ENCODE data around the gene ORC5.

The ORC5 gene

DNA sequence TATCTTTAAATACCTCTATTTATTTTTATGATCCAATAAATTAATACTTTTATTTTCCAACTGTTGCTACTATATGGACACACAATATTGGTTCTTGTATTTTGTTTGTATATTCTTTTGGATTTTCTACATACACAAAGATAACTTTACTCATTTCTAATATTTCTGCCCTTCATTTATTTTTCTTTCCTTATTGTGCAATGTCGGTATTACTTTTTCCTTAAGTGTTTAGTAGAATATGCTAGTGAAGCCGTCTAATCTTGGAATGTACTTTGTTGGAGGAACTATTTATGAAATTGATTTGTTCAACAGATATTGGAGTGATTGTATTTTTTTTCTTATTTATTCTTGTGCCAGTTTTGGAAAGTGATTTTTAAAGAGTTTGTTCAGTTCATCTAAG, 94.0 kb downstream of the ORC5 start (continued):
- TF ChIP-seq, protein P1, sequence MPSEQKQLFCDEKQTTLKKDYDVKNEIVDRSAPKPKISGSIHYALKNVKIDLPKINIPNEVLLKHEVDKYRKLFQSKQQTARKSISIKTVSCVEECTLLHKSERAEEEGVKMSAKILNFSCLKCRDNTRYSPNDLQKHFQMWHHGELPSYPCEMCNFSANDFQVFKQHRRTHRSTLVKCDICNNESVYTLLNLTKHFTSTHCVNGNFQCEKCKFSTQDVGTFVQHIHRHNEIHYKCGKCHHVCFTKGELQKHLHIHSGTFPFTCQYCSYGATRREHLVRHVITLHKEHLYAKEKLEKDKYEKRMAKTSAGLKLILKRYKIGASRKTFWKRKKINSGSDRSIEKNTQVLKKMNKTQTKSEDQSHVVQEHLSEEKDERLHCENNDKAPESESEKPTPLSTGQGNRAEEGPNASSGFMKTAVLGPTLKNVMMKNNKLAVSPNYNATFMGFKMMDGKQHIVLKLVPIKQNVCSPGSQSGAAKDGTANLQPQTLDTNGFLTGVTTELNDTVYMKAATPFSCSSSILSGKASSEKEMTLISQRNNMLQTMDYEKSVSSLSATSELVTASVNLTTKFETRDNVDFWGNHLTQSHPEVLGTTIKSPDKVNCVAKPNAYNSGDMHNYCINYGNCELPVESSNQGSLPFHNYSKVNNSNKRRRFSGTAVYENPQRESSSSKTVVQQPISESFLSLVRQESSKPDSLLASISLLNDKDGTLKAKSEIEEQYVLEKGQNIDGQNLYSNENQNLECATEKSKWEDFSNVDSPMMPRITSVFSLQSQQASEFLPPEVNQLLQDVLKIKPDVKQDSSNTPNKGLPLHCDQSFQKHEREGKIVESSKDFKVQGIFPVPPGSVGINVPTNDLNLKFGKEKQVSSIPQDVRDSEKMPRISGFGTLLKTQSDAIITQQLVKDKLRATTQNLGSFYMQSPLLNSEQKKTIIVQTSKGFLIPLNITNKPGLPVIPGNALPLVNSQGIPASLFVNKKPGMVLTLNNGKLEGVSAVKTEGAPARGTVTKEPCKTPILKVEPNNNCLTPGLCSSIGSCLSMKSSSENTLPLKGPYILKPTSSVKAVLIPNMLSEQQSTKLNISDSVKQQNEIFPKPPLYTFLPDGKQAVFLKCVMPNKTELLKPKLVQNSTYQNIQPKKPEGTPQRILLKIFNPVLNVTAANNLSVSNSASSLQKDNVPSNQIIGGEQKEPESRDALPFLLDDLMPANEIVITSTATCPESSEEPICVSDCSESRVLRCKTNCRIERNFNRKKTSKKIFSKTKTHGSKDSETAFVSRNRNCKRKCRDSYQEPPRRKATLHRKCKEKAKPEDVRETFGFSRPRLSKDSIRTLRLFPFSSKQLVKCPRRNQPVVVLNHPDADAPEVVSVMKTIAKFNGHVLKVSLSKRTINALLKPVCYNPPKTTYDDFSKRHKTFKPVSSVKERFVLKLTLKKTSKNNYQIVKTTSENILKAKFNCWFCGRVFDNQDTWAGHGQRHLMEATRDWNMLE (tag by site-specific recombination; conservative IDR thresholded peaks at IDR 0.05; ENCODE audit: low read depth), result no peak
- TF ChIP-seq ZNF138 (tag by site-specific recombination; IDR thresholded peaks at IDR 0.05; ENCODE audit: borderline replicate concordance) (no peak), ZNF23 (tag by site-specific recombination; IDR thresholded peaks at IDR 0.05; ENCODE audit: borderline replicate concordance) (no peak), ZFP41 (tag by site-specific recombination; IDR thresholded peaks at IDR 0.05; ENCODE audit: borderline replicate concordance) (no peak), ZNF529 (tag by site-specific recombination; IDR thresholded peaks at IDR 0.05; ENCODE audit: insufficient replicate concordance) (no peak)

DNA sequence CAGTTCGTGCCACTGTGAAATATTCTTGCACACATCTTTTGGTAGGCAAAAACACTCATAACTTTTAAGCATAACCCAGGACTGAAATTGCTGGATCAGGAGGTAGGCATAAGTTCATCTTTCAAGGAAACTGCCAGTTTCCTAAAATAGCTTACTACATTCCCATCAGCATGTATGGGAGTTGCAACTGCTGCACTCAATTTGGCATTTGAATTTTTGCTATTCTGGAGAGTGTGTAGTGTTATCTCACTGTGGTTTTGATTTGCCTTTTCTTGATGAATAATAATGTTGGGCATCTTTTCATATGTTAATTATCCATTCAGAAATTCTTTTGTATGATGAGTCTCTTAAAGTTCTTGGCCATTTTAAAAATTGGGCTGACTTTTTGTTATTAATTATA, 95.2 kb downstream of the ORC5 start:
- Histone ChIP-seq H3K9me3 (ENCODE audit: control insufficient read depth, insufficient read depth, low read depth, low read length) (no peaks in the 10 kb centered on the region), H3K27ac (ENCODE audit: extremely low read depth, low read depth, low read length) (no peak overlapping the region), H3K4me3 (ENCODE audit: low read depth, low read length) (no peak overlapping the region), H3K36me3 (ENCODE audit: control insufficient read depth in 2 of 2, insufficient read depth in 1 of 2, low read length in 2 of 2) (no peaks in the 10 kb centered on the region), H3K4me1 (ENCODE audit: control insufficient read depth, insufficient read depth, low read length) (no peaks in the 10 kb centered on the region)
- TF ChIP-seq ZNF133 (tag by site-specific recombination; IDR thresholded peaks at IDR 0.05) (no peak), ZNF792 (tag by site-specific recombination; IDR thresholded peaks at IDR 0.05) (no peak), ZNF473 (tag by site-specific recombination; IDR thresholded peaks at IDR 0.05) (no peak), ZNF521 (tag by site-specific recombination; IDR thresholded peaks at IDR 0.05) (no peak), EGR2 (tag by site-specific recombination; IDR thresholded peaks at IDR 0.05; ENCODE audit: low read depth) (no peak), ZNF555 (tag by site-specific recombination; conservative IDR thresholded peaks at IDR 0.05) (no peak), ZIC2 (tag by site-specific recombination; IDR thresholded peaks at IDR 0.05) (no peak), ZBTB21 (tag by site-specific recombination; IDR thresholded peaks at IDR 0.05) (no peak), ZNF843 (tag by site-specific recombination; IDR thresholded peaks at IDR 0.05) (no peak), WT1 (tag by site-specific recombination; IDR thresholded peaks at IDR 0.05) (no peak), ZNF423 (tag by site-specific recombination; IDR thresholded peaks at IDR 0.05) (no peak), ZNF76 (tag by site-specific recombination; IDR thresholded peaks at IDR 0.05; ENCODE audit: borderline replicate concordance, low read depth) (no peak), ZNF558 (tag by site-specific recombination; IDR thresholded peaks at IDR 0.05) (no peak), ZNF37A (tag by site-specific recombination; IDR thresholded peaks at IDR 0.05) (no peak), ZNF202 (tag by site-specific recombination; IDR thresholded peaks at IDR 0.05; ENCODE audit: borderline replicate concordance) (no peak), SCRT1 (tag by site-specific recombination; IDR thresholded peaks at IDR 0.05; ENCODE audit: borderline replicate concordance) (no peak), BCL11B (tag by site-specific recombination; IDR thresholded peaks at IDR 0.05; ENCODE audit: low read depth) (no peak), ZNF2 (tag by site-specific recombination; IDR thresholded peaks at IDR 0.05) (no peak)
- TF ChIP-seq, protein P2, sequence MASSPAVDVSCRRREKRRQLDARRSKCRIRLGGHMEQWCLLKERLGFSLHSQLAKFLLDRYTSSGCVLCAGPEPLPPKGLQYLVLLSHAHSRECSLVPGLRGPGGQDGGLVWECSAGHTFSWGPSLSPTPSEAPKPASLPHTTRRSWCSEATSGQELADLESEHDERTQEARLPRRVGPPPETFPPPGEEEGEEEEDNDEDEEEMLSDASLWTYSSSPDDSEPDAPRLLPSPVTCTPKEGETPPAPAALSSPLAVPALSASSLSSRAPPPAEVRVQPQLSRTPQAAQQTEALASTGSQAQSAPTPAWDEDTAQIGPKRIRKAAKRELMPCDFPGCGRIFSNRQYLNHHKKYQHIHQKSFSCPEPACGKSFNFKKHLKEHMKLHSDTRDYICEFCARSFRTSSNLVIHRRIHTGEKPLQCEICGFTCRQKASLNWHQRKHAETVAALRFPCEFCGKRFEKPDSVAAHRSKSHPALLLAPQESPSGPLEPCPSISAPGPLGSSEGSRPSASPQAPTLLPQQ (tag by site-specific recombination; IDR thresholded peaks at IDR 0.05), result no peak
- CTCF ChIA-PET, result no interaction called here
- POLR2A ChIA-PET, result no interaction called here

Measured in HEK293 (cell line).